GM12865 (cell line): ENCODE measurements around the gene KDM8.

Experiments
- DNase-seq: peaks from one replicate; pipeline ENCODE4 v3.0.0; 2010; ENCODE audit warnings: low read depth
- H3K4me3 ChIP-seq: 2 replicates; pipeline ENCODE4 v1.5.1; 2011; ENCODE audit warnings: mild to moderate bottlenecking, low read depth, low read length, control low read depth
- TF ChIP-seq, protein P1 (sequence below): IDR thresholded peaks from 2 replicates; pipeline ENCODE4 v1.5.1; 2011; ENCODE audit warnings: low read length, control low read depth, low read depth, inconsistent platforms; ENCODE audit not compliant: insufficient read depth; ENCODE audit errors: missing control alignments

KDM8 gene

GRCh38 chr16:27179500-27180072, 23.7 kb upstream of the KDM8 start:
- no peak overlapping the region for H3K4me3 ChIP-seq
- TF ChIP-seq, protein P1, sequence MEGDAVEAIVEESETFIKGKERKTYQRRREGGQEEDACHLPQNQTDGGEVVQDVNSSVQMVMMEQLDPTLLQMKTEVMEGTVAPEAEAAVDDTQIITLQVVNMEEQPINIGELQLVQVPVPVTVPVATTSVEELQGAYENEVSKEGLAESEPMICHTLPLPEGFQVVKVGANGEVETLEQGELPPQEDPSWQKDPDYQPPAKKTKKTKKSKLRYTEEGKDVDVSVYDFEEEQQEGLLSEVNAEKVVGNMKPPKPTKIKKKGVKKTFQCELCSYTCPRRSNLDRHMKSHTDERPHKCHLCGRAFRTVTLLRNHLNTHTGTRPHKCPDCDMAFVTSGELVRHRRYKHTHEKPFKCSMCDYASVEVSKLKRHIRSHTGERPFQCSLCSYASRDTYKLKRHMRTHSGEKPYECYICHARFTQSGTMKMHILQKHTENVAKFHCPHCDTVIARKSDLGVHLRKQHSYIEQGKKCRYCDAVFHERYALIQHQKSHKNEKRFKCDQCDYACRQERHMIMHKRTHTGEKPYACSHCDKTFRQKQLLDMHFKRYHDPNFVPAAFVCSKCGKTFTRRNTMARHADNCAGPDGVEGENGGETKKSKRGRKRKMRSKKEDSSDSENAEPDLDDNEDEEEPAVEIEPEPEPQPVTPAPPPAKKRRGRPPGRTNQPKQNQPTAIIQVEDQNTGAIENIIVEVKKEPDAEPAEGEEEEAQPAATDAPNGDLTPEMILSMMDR = peak; percentile 97
- peak; percentile 88 for DNase-seq

DNA sequence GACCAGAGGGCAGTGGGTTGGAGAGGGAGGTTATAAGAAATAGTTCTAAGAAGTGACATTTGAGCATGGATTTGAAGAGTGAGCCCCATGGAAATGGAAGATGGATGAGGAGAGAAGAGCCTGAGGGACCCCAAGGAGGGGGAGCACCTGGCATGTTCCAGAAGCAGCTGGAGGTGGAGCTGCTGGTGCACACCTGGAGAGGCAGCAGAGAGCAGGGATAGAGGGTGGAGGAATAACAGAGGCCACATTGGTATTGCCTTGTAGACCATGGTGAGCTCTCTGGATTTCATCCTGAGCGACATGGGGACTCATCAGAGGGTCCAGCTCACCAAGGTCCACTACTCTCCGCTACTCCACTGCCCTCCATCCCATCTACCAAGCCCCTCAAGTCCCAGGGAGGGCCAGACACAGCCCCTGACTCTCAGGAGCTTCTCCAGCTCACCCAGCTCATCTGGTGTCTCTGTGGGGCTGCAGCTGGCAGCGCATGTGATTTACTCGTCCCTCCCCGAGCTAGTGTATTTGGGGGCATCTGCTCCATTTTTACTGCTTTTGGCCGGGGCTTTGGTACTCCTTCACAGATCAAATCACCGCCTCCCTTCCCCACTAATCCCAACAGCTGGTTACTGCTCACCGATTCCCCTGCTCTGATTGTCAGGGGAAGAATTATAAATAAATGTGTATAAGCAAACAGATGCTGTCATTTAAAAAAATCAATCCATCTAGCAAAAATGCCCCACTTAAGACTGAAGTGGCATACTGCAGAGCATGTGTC, 22.1 kb upstream of the KDM8 start:
- no peak overlapping the region for H3K4me3 ChIP-seq
- TF ChIP-seq, protein P1 = peak; percentile 26
- no peak for DNase-seq

DNA sequence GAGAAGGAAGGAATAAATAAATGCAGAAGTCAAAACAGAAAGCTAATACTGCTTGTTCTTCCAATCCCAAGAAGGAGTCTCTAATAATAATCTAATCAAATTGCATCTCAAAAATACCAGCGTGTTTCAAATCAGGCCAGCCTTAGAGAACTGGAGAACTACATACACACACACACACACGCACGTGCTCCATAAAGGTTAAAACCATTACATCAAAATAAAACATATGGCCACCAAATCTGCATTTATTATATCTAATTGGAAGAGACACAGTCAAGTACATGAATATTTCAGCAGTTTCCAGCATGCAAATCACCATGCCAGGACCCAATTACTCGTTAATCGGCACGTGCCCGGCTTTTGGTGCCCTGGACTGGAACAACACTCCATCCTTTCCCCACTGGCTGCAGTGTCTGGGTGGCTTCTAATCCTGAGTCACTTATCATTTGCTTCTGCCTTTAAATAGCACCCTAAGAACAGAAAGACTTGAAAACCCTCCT, 20.4 kb upstream of the KDM8 start:
- no peak for DNase-seq
- TF ChIP-seq, protein P1 = no peak

DNA sequence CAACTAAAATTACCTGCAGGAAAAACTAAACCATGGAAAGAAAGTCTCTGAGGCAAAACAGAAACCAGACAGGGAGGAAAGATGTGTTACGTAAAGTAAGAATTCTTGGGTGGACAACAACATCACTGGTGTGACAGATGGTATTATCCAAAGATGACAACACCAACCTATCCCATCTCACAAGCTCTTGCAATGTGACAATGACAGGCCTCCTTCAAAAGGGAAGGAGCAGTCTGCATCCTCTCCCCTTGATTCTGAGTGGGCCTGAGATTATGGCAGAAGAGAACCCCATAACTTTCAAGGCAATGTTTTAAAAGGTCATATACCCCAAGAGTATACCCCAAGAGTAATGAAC, 17.6 kb upstream of the KDM8 start:
- no peak for DNase-seq
- TF ChIP-seq, protein P1 = no peak
- H3K4me3 ChIP-seq = no peak overlapping the region

More for the DNA sequence above, 20.4 kb upstream of the KDM8 start:
- H3K4me3 ChIP-seq = no peak overlapping the region

DNA sequence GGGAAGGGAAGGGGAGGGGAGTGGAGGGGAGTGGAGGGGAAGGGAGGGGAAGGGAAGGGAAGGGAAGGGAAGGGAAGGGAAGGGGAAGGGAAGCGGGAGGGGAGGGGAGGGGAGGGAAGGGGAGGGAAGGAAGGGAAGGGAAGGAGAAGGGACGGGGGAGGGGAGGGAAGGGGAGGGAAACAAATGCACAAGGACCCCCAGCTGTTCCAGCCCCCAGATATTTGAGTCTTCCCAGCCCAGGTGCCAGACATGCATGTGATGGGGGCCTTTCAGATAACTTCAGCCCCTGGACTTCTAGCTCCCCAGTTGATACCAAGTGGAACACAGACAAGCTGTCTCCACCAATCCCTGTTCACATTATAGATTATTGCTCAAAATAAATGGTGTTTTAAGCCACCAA, 14.7 kb upstream of the KDM8 start:
- no peak overlapping the region for H3K4me3 ChIP-seq
- TF ChIP-seq, protein P1 = no peak
- DNase-seq = no peak

DNA sequence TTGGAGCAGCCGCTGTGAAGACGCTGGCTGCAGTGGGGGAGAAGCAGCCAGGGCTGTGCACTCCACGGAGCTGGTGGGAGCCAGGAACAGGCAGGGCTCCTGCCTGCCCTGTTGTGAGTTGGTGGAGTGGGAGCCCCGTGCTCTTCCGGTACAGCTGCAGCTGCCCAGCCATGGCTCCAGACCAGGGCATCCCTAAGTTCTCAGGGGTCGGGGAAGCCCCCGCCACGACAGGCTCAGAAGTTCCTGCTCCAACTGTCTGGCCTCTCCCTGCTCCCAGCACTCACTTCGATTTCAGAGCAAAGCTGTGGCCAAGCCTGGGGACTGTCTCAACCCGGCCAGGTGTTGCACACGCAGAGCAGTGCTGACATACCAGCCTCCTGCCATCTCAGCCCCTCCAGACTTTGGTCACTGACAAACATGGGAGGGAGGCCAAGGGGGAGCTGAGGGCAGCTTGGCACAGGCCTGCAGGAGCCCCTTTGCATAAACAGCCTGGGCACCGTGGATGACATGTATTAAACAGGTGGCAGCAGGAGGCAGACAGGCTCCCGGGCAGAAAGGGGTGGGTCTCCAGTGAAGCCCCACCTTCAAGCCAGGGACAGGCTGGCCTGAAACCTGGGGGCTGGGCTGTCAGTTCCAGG, 13.9 kb upstream of the KDM8 start:
- no peak for DNase-seq
- TF ChIP-seq, protein P1 = no peak
- no peak overlapping the region for H3K4me3 ChIP-seq
